Activated T-cell treated with anti-CD3 and anti-CD28 coated beads, Interleukin-2, amount 50 U/mL, for 1 hour (primary cell): Measurements from ENCODE around the gene DENND2D.
"Not testable (repeated sequence)": the region's sequence is repeated elsewhere in the genome, so short reads cannot be mapped to it uniquely, and the experiment has no call there.

Experiments used
- DNase-seq: peaks from one replicate; pipeline ENCODE4 v3.0.0-alpha.2; 2020

Gene DENND2D

GRCh38 chr1:111221633-111222291, 21.3 kb upstream of the DENND2D start:
- DNase-seq, result peak; percentile 57

DNA sequence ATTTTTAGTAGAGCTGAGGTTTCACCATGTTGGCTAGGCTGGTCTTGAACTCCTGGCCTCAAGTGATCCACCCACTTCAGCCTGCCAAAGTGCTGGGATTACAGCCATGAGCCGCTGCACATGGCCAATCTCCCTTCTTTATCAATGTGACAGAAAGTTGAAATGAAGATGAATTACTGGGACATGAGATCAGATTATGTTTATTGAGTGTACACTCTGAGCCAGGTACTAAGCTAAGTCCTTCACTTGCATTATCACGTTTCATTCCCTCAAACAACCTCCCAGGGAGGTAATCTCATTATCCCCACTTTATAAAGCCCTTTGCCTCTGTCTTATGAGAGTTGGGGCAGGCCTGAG, 20.8 kb upstream of the DENND2D start:
- no peak for DNase-seq

GRCh38 chr1:111220302-111220890, 19.9 kb upstream of the DENND2D start:
- no peak for DNase-seq

DNA sequence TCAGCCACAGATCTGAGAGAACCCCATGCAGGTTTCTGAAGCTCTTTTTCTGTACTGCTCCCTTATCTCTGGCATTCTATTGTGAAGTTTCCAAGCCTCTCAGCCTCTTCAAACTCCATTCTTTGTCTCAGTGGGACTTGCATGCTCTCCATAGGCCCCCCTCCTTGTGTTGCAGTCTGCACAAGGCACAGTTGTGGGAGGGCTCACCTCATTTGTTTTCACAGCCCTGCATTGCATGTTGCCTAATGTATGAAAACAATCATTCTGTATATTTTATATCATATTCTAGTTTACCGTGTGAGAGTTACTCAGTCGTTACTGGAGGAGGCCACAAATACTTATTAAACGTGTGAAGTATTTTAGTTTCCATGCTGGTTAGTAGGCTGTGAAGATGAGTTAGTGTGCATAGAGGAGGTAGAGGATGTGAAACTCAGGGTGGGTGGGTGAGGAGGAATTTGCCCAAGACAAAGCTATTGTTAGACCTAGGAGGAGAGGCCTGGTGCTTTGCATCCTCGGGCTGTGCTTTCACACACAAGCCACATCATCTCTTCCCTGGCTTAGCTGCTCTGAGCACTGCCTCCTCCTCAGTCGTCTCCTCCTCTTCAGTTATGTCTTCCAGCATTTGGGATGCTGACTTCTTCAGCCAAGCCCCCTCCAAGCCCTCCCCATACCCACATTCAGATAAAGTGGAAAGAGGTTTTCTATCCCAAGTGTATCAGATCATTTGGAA, 19.3 kb upstream of the DENND2D start:
- DNase-seq, result peak; percentile 26

DNA sequence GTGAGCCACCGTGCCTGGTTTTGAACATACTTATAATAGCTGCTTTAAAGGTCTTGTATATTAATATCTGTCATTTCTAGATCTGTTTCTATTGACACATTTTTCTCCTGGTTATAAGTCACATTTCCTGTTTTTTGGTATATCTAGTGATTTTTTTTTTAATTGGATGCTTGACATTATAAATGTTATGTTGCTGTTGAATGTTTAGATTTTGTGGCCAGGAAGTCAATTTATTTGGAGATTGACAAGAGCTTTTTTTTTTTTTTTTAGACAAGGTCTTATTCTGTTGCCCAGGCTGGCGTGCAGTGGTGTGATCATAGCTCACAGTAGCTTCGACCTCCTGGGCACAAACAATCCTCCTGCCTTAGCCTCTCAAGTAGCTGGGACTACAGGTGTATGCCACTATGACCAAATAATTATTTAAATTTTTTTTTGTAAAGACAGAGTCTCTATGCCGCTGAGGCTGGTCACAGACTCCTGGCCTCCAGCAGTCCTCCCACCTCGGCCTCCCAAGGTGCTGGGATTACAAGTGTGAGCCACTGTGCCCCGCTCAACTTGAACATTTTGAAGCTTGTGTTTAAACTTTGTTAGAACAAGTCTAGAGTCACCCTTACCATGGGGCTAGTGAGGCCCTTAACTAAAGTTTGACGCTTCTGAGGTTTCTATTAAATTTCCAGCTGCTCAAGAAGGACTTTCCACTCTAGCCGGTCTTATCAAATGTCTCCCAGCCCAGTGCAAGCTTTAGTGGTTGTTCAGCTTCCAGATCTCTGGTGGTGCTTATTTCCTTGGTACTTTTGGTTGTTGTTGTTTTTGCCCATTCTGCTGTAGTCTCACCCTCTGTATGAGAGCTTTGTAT, 18.5 kb upstream of the DENND2D start:
- no peak for DNase-seq

- DNase-seq, result no peak
Observed at GRCh38 chr1:111217183-111217910, 16.9 kb upstream of the DENND2D start.

GRCh38 chr1:111216751-111217150, 16.3 kb upstream of the DENND2D start:
- no peak for DNase-seq

DNA sequence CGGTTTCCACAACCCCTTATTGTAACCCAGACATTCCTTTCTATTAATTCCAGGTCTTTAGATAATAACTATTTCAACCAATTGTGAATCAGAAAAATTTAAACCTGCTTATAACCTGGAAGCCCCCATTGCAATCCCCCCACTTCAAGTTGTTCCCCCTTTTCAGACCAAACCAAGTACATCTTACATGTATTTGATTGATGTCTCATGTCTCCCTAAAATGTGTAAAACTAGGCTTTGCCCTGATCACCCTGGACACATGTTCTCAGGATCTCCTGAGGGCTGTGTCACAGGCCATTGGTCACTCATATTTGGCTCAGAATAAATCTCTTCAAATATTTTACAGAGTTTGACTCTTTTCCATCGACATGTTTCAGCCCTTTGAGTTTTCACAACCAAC, 14.8 kb upstream of the DENND2D start:
- DNase-seq, result not testable (repeated sequence)

DNA sequence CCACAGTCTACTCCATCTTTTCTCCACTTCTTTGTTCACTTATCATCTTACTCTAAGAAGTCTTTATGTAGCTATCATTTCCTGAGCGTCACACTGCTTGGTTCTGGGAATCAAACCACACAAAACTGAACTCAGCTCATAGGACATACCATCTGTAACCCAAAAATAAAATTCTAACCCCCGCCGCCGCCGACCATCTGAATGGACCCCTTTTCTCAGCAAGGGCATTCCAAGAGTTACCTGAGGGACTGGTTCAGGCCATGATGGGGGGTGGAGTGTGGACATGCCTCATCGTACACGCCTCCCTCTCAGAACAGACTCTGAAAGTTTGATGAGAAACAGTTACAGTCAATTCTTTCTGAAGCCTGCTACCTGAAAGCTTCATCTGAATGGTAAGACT, 14.4 kb upstream of the DENND2D start:
- DNase-seq, result peak; percentile 78

DNA sequence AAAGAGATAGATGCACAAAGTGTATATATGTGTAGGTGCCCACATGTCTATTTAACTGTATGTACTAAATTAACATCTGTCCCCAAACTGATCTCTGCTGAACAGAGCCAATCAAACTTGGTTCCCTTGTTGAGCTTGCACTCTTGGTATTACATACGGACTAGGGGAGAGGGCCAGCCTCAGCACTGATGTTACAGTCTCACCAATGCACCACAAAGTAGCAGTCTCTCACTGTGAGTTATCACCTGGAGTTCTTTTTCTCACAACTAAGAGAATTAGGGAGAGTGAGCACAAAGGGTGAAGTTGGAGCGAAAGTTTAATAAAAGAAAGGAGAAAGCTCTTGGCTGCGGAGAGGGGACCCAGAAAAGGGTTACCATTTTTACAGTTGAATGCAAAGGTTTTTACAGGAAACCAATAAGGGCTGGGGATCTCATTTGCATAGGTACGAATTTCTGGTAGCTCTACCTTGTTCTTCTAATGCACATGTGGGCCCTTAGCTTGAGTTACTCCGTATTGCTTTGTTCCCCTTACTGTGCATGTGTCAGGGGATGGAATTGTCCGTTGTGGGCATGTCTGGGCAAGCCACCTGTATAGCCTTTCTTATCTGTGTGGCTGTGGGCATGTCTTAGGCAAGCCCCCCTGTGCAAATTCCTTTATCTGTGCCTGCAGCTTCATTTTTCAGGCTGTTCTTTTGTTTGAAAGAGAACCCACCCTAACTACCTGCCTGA, 13.8 kb upstream of the DENND2D start:
- peak; percentile 51 for DNase-seq

DNA sequence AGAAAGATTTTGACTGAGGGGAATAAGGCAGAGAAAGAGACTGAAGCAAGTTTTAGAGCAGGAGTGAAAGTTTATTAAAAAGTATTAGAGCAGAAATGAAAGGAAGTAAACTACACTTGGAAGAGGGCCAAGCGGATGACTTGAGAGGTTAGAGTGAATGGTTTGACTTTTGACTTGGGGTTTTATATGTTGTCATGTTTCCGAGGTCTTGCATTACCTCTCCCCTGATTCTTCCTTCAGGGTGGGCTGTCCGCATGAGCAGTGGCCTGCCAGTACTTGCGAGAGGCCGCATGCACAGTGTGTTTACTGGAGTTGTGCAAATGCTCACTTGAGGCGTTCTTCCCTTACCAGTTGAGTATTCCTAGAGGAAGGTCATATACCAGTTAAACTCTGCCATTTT, 13.0 kb upstream of the DENND2D start:
- DNase-seq, result no peak

DNA sequence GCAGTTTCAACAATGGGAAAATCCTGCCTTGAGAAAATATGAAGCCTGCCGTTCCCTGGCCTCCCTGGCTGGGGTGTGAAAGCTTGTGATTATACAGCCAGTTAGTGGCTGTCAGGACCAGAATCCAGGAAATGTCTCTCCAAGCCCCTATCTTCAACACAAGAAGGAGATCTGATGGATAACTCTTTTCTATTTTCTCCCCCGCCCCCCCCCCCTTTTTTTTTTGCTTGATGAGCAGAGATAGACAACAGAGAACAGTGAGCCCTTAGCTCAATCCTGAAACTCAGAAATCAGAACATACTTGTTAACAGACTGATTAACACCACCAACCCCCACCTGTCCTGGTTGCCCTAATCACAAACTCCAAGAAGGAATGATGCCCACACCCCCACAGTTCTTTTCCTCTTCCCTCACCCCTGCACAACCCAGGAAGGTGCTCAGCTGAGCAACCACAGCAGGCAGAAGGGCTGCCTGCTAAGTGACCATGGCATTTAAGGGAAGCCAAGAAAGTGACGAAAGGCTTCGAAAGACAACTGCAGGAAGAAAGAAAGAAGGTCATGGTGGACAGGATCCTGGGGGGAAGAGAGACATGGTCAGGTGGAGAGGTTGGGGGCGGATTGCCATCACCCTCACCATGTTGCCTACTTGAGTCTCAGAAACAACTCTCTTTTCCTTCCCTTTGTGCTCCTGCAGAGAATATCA, 12.3 kb upstream of the DENND2D start:
- no peak for DNase-seq

DNA sequence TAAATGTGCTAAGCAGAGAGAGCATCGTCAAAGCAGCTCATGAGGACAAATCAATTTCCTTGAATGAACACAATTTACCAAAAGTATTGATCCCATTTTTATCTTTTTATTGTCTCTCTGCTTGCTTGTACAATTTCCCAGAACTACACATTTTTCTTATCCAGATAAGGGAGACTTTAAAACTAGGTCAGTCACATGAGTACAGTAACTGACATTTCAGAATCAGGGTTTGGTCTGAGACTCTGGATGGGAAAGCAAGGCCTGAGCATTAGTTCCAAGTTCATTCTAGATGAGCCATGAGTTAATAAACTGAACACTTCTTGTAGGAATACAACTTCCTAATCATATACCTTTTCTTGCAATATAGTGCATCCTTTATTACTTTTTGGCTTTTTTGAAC, 11.5 kb upstream of the DENND2D start:
- no peak for DNase-seq

GRCh38 chr1:111209622-111210021, 9.2 kb upstream of the DENND2D start:
- DNase-seq, result no peak

DNA sequence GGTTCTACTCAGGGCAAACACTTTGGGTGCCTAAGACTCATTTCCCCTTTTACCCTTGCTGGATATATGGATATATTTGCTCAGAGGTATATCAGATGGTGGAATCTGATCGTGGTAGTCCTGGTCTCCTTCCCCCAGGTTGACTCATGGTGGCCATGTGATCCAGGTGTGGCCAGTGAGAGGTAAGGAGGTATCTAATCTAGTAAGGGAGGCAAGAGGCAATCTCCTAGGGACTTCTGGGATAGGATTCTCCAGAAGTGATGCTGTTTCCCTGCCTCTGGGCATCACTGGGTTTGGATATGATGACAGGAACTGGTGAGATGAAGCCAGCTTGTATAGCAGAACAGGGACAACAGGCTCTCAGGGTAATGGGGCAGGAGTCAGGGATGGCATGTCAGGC, 8.5 kb upstream of the DENND2D start:
- DNase-seq, result no peak

- no peak for DNase-seq
Observed at GRCh38 chr1:111205714-111206050, 5.2 kb upstream of the DENND2D start.

GRCh38 chr1:111204983-111205713, 4.7 kb upstream of the DENND2D start:
- no peak for DNase-seq

- peak; percentile 81 for DNase-seq
Observed at GRCh38 chr1:111204201-111204982, 3.9 kb upstream of the DENND2D start.

GRCh38 chr1:111203681-111204200, 3.3 kb upstream of the DENND2D start:
- DNase-seq, result peak; percentile 82
